ENCODE measurements around the gene ATG10.

- no peak for TF ChIP-seq EP300 (conservative IDR thresholded peaks at IDR 0.05; ENCODE audit: poor library complexity, severe bottlenecking)
- no peak for TF ChIP-seq RAD21 (conservative IDR thresholded peaks at IDR 0.05)
- no peak for TF ChIP-seq EZH2 (IDR thresholded peaks at IDR 0.05; ENCODE audit: borderline replicate concordance, insufficient read depth, low read length, poor library complexity, severe bottlenecking)
- no peak for TF ChIP-seq CTCF (IDR thresholded peaks at IDR 0.05; ENCODE audit: poor library complexity, severe bottlenecking)
Measured at GRCh38 chr5:82276800-82277612, 305.2 kb downstream of the ATG10 start.

All from neural cell (in vitro differentiated cells).